H9 (cell line): Measurements from ENCODE around the gene CDC37L1. TPM values are rescaled to one million over a fixed set of nuclear protein-coding genes. Genes with fewer than 3 reads are reported as not detected.

Experiments used
- DNase-seq: peaks from one replicate; pipeline ENCODE4 v3.0.0-alpha.2; 2017
- H2AFZ ChIP-seq: one replicate; pipeline ENCODE4 v1.6.1; 2013; ENCODE audit warnings: mild to moderate bottlenecking, low read length, control low read depth, moderate library complexity
- H2AK5ac ChIP-seq: 2 replicates; pipeline ENCODE4 v1.6.1; 2013; ENCODE audit warnings: low read length, control low read depth, mixed read lengths; ENCODE audit not compliant: insufficient read length
- H2BK120ac ChIP-seq: one replicate; pipeline ENCODE4 v1.6.1; 2013; ENCODE audit warnings: low read depth, mild to moderate bottlenecking, low read length, control low read depth, inconsistent platforms; ENCODE audit not compliant: poor library complexity, severe bottlenecking
- H2BK12ac ChIP-seq: 2 replicates; pipeline ENCODE4 v1.6.1; 2013; ENCODE audit warnings: low read length, control low read depth, mixed read lengths, low read depth; ENCODE audit not compliant: insufficient read length
- H2BK15ac ChIP-seq: 2 replicates; pipeline ENCODE4 v1.6.1; 2013; ENCODE audit warnings: low read depth, low read length, control low read depth
- H2BK20ac ChIP-seq: one replicate; pipeline ENCODE4 v1.6.1; 2013; ENCODE audit warnings: low read depth, mild to moderate bottlenecking, low read length, control low read depth, inconsistent platforms; ENCODE audit not compliant: poor library complexity, severe bottlenecking
- H2BK5ac ChIP-seq: 2 replicates; pipeline ENCODE4 v1.6.1; 2013; ENCODE audit warnings: low read length, control low read depth, mixed read lengths; ENCODE audit not compliant: insufficient read length
- H3K14ac ChIP-seq: 2 replicates; pipeline ENCODE4 v1.6.1; 2013; ENCODE audit warnings: low read length, control low read depth; ENCODE audit not compliant: insufficient read depth
- H3K18ac ChIP-seq: 2 replicates; pipeline ENCODE4 v1.6.1; 2013; ENCODE audit warnings: low read depth, mild to moderate bottlenecking, mixed read lengths, low read length, control low read depth; ENCODE audit not compliant: insufficient read length
- H3K23ac ChIP-seq: 2 replicates; pipeline ENCODE4 v1.6.1; 2013; ENCODE audit warnings: low read length, control low read depth, mixed read lengths, low read depth; ENCODE audit not compliant: insufficient read length
- H3K23me2 ChIP-seq: 2 replicates; pipeline ENCODE4 v1.6.1; 2013; ENCODE audit warnings: low read depth, mild to moderate bottlenecking, mixed read lengths, low read length, control low read depth; ENCODE audit not compliant: insufficient read length, poor library complexity, severe bottlenecking
- H3K27ac ChIP-seq: 2 replicates; pipeline ENCODE4 v1.5.1; 2013; ENCODE audit warnings: low read length, control low read depth, mixed read lengths, low read depth; ENCODE audit not compliant: insufficient read length
- H3K27me3 ChIP-seq: 2 replicates; pipeline ENCODE4 v1.6.1; 2013; ENCODE audit warnings: low read length, control low read depth, inconsistent platforms; ENCODE audit not compliant: insufficient read depth
- H3K4ac ChIP-seq: 2 replicates; pipeline ENCODE4 v1.6.1; 2013; ENCODE audit warnings: low read depth, mild to moderate bottlenecking, control low read depth, inconsistent platforms, low read length, moderate library complexity
- H3K4me1 ChIP-seq: 2 replicates; pipeline ENCODE4 v1.6.1; 2013; ENCODE audit warnings: low read length, control low read depth, inconsistent platforms; ENCODE audit not compliant: insufficient read depth
- H3K4me2 ChIP-seq: 2 replicates; pipeline ENCODE4 v1.6.1; 2013; ENCODE audit warnings: low read length, control low read depth, mixed read lengths; ENCODE audit not compliant: insufficient read length, insufficient read depth
- H3K56ac ChIP-seq: 2 replicates; pipeline ENCODE4 v1.6.1; 2013; ENCODE audit warnings: low read depth, mild to moderate bottlenecking, mixed read lengths, low read length, control low read depth; ENCODE audit not compliant: insufficient read length
- H3K79me1 ChIP-seq: 2 replicates; pipeline ENCODE4 v1.6.1; 2013; ENCODE audit warnings: low read depth, mild to moderate bottlenecking, moderate library complexity, low read length, control low read depth, inconsistent platforms; ENCODE audit not compliant: insufficient read depth, poor library complexity, severe bottlenecking
- H3K79me2 ChIP-seq: 2 replicates; pipeline ENCODE4 v1.6.1; 2013; ENCODE audit warnings: low read length, control low read depth, inconsistent platforms; ENCODE audit not compliant: insufficient read depth
- H3K9ac ChIP-seq: 2 replicates; pipeline ENCODE4 v1.6.1; 2013; ENCODE audit warnings: low read length, control low read depth, mixed read lengths; ENCODE audit not compliant: insufficient read length; ENCODE audit errors: extremely low read depth
- H3K9me3 ChIP-seq: one replicate; pipeline ENCODE4 v1.6.1; 2013; ENCODE audit warnings: low read depth, low read length, inconsistent platforms; ENCODE audit not compliant: control insufficient read depth
- H3T11ph ChIP-seq: one replicate; pipeline ENCODE4 v1.6.1; 2013; ENCODE audit warnings: mild to moderate bottlenecking, low read length, control low read depth, inconsistent platforms
- H4K20me1 ChIP-seq: one replicate; pipeline ENCODE4 v1.6.1; 2013; ENCODE audit not compliant: control insufficient read depth, insufficient read length, insufficient read depth
- H4K5ac ChIP-seq: 2 replicates; pipeline ENCODE4 v1.6.1; 2013; ENCODE audit warnings: low read depth, mild to moderate bottlenecking, mixed read lengths, low read length, control low read depth; ENCODE audit not compliant: insufficient read length
- H4K8ac ChIP-seq: replicated peaks from 2 replicates; pipeline ENCODE4 v1.6.1; 2013; ENCODE audit warnings: low read length, control low read depth, mixed read lengths, low read depth; ENCODE audit not compliant: insufficient read length
- H4K91ac ChIP-seq: 2 replicates; pipeline ENCODE4 v1.6.1; 2013; ENCODE audit warnings: low read depth, mild to moderate bottlenecking, moderate library complexity, mixed read lengths, low read length, control low read depth; ENCODE audit not compliant: insufficient read length
- H3K27ac Mint-ChIP-seq, 3 experiments: 2 replicates in 2 of 3; 3 replicates in 1 of 3; pipeline ENCODE4 v1.8.0; 2020 to 2021; ENCODE audit warnings: mixed read lengths in 3 of 3, mild to moderate bottlenecking in 1 of 3, moderate library complexity in 1 of 3
- H3K27me3 Mint-ChIP-seq: 2 replicates; pipeline ENCODE4 v1.8.0; 2021; ENCODE audit warnings: low read depth, mild to moderate bottlenecking, moderate library complexity, mixed read lengths
- H3K36me3 Mint-ChIP-seq, 3 experiments: 2 replicates in 2 of 3; 3 replicates in 1 of 3; pipeline ENCODE4 v1.8.0; 2020 to 2021; ENCODE audit warnings: low read depth in 3 of 3, mixed read lengths in 3 of 3; ENCODE audit not compliant: insufficient read depth in 1 of 3
- H3K4me1 Mint-ChIP-seq, 2 experiments: 2 replicates each; pipeline ENCODE4 v1.8.0; 2020; ENCODE audit warnings: mixed read lengths in 2 of 2
- H3K4me3 Mint-ChIP-seq, 2 experiments: 2 replicates in 1 of 2; 3 replicates in 1 of 2; pipeline ENCODE4 v1.8.0; 2020 to 2021; ENCODE audit warnings: mild to moderate bottlenecking in 2 of 2, mixed read lengths in 2 of 2, moderate library complexity in 1 of 2
- H3K9me3 Mint-ChIP-seq, 2 experiments: 2 replicates in 1 of 2; 3 replicates in 1 of 2; pipeline ENCODE4 v1.8.0; 2020; ENCODE audit warnings: mild to moderate bottlenecking in 2 of 2, mixed read lengths in 2 of 2, moderate library complexity in 1 of 2
- total RNA-seq: library from RNA; stranded (reverse); gene quantifications from 2 replicates; pipeline ENCODE4 v1.2.1, GENCODE V29; 2021
- TF ChIP-seq, protein P1 (sequence below): fragments of 200-600 bp; sonication (generic); conservative IDR thresholded peaks from 3 replicates; pipeline ENCODE4 v1.8.0; 2021; ENCODE audit warnings: antibody characterized with exemption, mild to moderate bottlenecking

The CDC37L1 gene
- total RNA-seq, 1 experiment from 2014 or later, result 17.6 TPM

DNA sequence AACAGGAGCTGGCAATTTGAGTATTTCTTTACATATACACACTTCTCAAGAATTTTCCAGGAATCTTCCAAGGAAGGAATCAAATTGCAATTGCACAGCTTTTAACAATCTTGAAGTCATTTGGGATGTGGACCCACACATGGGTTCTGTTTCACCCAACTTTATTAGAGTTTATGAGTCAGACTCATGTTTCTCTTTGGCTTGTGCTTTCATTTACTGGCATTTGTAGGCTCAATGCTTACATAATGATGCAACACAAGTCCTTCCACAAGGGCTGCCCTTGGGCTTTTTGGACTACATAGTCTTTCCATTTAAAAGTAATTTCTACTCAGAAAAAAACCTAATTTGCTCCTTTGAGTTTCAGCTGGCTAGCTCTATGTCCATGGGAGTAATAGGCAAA, 4.6 kb upstream of the CDC37L1 start:
- Histone ChIP-seq H2BK15ac (no peak overlapping the region), H4K5ac (no peak overlapping the region), H3K9me3 (no peaks in the 10 kb centered on the region), H3K56ac (no peak overlapping the region), H4K91ac (no peak overlapping the region), H3K27ac (no peak overlapping the region), H4K8ac (no peak overlapping the region), H3K4me1 (0 out of 2 replicates have a peak, but pooled peaks cover 6% of the 10 kb centered on the region), H2BK20ac (no peak overlapping the region), H2AFZ (no peak overlapping the region), H3K27me3 (no peaks in the 10 kb centered on the region), H2BK120ac (no peak overlapping the region), H4K20me1 (no peaks in the 10 kb centered on the region), H3K4ac (no peak overlapping the region), H3T11ph (no peak overlapping the region), H2BK5ac (no peak overlapping the region), H3K9ac (no peak overlapping the region), H3K4me2 (no peak overlapping the region), H3K79me2 (no peaks in the 10 kb centered on the region), H3K14ac (no peak overlapping the region), H3K23ac (no peak overlapping the region), H3K23me2 (peaks cover 2% of the 10 kb centered on the region), H3K79me1 (no peaks in the 10 kb centered on the region), H2AK5ac (no peak overlapping the region), H2BK12ac (no peak overlapping the region), H3K18ac (no peak overlapping the region)
- no peak for DNase-seq
- H3K27me3 Mint-ChIP-seq, result no peaks in the 10 kb centered on the region; the same call in 1 of the 2 replicates
- no peak overlapping the region for H3K4me3 Mint-ChIP-seq
- no peaks in the 10 kb centered on the region for H3K36me3 Mint-ChIP-seq
- no peak overlapping the region for H3K27ac Mint-ChIP-seq
- TF ChIP-seq, protein P1, sequence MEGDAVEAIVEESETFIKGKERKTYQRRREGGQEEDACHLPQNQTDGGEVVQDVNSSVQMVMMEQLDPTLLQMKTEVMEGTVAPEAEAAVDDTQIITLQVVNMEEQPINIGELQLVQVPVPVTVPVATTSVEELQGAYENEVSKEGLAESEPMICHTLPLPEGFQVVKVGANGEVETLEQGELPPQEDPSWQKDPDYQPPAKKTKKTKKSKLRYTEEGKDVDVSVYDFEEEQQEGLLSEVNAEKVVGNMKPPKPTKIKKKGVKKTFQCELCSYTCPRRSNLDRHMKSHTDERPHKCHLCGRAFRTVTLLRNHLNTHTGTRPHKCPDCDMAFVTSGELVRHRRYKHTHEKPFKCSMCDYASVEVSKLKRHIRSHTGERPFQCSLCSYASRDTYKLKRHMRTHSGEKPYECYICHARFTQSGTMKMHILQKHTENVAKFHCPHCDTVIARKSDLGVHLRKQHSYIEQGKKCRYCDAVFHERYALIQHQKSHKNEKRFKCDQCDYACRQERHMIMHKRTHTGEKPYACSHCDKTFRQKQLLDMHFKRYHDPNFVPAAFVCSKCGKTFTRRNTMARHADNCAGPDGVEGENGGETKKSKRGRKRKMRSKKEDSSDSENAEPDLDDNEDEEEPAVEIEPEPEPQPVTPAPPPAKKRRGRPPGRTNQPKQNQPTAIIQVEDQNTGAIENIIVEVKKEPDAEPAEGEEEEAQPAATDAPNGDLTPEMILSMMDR, result no peak
- peaks cover 6 to 8% of the 10 kb centered on the region in 2 experiments for H3K4me1 Mint-ChIP-seq
- no peaks in the 10 kb centered on the region for H3K9me3 Mint-ChIP-seq
